HG03135 (cell line): ENCODE data around the gene PEX11A.

Source experiments
- ATAC-seq: cut with Tn5 transposase; IDR thresholded peaks from one replicate; pipeline ENCODE4 v1.9.1; 2021; ENCODE audit warnings: mild to moderate bottlenecking, moderate library complexity; ENCODE audit not compliant: unreplicated experiment

PEX11A gene

DNA sequence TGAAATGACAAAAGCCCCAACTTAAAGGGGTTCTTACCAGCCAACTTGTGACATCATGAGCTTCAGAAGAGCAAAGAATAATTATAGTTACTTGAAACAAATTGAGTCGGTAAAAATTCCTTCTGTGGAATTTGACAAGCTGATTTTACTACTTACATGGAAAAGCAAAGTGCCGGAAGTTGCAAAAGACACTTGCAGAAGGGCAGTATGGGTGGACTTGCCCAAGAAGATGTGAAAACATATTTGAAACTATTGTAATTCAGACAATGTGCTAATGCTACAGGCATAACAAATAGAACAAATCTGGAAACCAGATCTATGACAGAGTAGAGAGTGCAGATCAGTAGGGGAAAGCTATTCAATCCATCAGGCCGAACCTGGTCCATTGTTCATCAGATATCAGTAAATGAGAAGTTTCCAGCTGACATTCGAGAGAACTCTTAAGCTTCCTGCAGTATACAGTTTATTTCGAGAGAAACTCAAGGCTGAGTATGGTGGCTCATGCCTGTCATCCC lies 32.8 kb downstream of the PEX11A start:
- no peak for ATAC-seq

GRCh38 chr15:89656116-89656815 lies 34.3 kb downstream of the PEX11A start:
- ATAC-seq, result no peak

- no peak for ATAC-seq
Observed at GRCh38 chr15:89654847-89655805, 35.4 kb downstream of the PEX11A start, which contains the start of gene KIF7. Gene KIF7, minus strand, starts transcription at chr15:89655467. Its CDS starts 2,537 bp downstream, at chr15:89652930.

DNA sequence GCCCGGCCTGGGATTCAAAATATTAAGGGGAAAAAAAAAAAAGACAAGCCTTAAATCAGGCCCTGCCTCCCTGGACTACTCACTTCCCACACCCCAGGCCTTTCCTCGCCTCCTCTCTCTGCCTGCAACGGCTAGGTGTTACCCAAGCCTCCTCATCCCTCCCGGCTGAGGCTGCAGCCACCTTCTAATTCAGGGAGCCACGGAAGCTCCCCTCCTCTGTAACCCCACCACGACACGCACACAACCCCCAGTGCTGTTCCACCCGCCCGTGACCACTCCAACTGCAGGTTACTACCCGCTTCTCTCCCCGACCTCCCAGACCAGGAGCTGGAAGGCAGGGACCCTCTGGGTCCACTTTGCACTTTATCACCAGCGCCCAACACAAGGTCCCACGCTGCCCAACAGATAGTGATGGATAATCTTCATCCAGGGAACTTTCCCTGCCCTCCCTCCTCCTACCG lies 36.2 kb downstream of the PEX11A start:
- no peak for ATAC-seq

- ATAC-seq, result no peak
Observed at GRCh38 chr15:89653578-89653977, 37.0 kb downstream of the PEX11A start.

- ATAC-seq, result no peak
Observed at GRCh38 chr15:89652666-89653065, 37.9 kb downstream of the PEX11A start.

DNA sequence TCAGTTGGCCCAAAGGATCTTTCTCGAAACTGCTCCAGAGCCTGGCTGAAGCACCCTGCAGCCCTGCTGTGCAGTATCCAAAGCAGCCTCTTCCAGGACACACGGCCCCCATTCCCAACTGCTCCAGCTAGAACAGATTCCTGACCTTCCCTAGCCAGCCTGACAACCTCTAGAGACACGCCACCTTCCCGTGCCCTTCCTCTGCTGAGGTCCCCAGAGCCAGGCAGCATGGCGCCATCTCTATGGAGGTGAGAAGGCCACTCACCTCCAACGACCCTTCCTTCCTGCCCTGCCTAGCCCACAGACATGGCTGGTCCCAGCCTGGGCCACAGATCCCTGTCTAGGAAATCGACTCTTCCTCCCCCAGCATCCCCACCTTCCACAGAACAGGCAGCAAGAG lies 38.4 kb downstream of the PEX11A start:
- ATAC-seq, result no peak

DNA sequence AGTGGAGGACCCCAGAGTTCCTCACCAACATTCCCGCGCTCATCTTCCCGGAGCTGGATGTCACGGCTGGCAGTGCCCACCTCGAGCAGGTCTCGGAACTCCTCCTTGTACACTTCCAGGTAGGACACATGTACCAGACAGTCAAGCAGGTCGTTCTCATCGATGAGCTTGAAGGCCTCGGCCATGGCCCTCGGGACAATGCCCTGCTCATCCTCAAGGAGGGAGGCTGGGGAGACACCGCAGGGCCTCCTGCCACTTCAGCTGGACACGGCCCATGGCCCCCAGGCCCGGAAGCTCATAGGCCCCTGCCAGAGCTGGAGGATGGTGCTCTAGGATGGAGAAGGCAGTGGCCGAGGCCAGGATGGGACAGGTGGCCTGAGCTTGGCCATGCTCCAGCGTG lies 40.8 kb downstream of the PEX11A start:
- ATAC-seq, result no peak

DNA sequence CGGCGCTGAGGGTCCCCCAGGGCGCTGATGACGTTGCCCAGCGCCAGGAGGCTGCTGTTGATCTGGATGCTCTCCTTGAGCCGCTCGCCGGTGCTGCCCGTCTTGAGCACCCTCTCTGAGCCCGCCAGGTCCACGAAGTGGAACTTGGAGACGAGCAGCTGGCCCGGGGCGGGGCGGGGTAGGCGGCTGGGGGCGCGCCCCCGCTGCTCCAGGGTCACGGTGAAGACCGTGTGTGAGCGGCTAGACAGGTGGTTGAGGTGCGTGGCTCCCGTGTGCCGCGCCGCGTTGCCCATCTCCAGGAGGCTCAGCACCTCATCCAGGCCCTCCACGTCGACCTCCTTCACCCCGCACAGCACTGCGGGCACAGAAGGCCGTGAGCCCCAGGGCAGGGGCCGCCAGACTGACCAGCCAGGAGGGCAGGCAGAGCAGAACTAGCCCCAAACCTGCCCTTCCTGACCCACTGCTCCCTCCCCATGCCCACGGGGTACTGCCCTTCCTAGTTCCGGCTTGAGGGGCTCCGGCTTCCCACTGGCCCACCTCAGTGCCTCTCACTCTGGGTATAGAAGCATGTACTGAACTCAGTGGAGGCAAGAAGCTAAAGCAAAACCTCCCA lies 41.4 kb downstream of the PEX11A start:
- no peak for ATAC-seq

- no peak for ATAC-seq
Observed at GRCh38 chr15:89648106-89649012, 42.2 kb downstream of the PEX11A start.

GRCh38 chr15:89647191-89647851 lies 43.2 kb downstream of the PEX11A start:
- ATAC-seq, result no peak

GRCh38 chr15:89646416-89647141 lies 44.0 kb downstream of the PEX11A start:
- ATAC-seq, result no peak

DNA sequence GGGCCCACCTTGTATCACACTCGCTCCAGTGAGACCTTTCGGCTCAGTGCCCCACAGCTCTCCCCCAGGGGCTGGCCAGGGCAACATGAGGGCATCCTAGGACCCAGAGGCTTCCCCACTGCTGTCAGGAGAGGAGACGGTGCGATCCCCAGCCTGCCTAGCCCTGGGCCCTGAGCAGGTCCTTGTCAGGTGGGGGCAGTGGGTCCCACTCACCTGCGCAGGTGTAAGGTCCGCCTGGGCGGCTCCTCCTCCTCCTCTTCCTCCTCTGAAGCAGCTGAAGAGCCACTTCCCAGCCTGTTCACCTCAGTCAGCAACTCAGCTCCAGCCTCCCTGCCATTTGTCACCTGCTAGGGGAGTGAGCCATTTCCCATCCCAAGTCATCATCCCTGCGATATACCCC lies 44.9 kb downstream of the PEX11A start:
- ATAC-seq, result no peak

- no peak for ATAC-seq
Observed at GRCh38 chr15:89642106-89642505, 48.4 kb downstream of the PEX11A start.

GRCh38 chr15:89641053-89641452 lies 49.5 kb downstream of the PEX11A start:
- no peak for ATAC-seq

- ATAC-seq, result no peak
Observed at GRCh38 chr15:89640245-89640644, 50.3 kb downstream of the PEX11A start.

- ATAC-seq, result no peak
Observed at GRCh38 chr15:89633585-89633984, 57.0 kb downstream of the PEX11A start.

DNA sequence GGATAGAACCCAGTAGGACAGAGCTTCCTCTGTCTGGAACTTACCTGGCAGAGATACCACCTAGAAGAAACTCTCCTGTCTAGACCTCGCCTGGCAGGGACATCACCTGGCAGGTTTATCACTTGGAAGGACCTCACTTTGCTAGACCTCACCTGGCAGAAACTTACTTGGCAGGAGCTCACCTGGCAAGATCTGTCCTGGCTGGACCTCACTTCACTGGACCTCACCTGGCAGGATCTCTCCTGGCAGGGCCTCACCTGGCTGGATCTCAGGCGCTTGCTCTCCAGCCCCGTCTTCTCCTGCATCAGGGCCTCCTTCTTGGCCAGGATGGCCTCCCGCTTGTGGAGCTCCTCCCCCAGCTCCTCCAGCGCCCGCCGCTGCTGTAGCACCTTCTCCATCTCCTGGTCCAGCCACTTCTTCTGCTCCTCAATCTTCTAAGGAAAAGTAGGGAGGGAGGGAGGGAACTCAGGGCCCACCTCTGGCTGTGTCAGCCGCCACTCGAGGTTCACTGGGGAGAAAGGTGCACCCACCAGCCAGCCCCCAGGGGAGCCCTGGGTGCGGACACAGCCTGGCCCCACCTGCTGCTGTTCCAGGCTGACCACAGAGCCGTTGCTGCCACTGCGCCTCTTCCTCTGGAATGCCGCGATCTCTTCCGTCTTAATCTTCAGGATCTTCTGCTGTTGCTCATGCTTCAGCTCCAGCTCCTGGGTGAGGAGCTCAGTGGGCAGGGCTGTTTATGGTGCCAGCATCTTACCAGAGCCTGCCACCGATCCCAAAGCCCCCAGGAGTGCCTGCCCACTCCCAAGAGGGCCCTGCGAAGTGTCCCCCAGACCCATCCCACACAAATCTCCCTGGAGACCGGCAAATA lies 57.8 kb downstream of the PEX11A start:
- ATAC-seq, result no peak
